Amniotic epithelial cell (primary cell): Measurements from ENCODE around the gene PSMB2.

ENCODE experiments used
- DNase-seq: peaks from one replicate; pipeline ENCODE4 v3.0.0-alpha.2; 2010; ENCODE audit warnings: low read depth

PSMB2 gene

GRCh38 chr1:35572296-35572695 lies 69.0 kb downstream of the PSMB2 start:
- no peak for DNase-seq

- no peak for DNase-seq
These were observed 70.1 kb downstream of the PSMB2 start for GRCh38 chr1:35571263-35571662.

GRCh38 chr1:35570589-35571137 lies 70.7 kb downstream of the PSMB2 start:
- DNase-seq = peak; percentile 88

GRCh38 chr1:35569936-35570335 lies 71.4 kb downstream of the PSMB2 start:
- peak; percentile 59 for DNase-seq

- DNase-seq = peak; percentile 58
These were observed 72.3 kb downstream of the PSMB2 start for GRCh38 chr1:35568975-35569395.

GRCh38 chr1:35567947-35568558 lies 73.3 kb downstream of the PSMB2 start:
- no peak for DNase-seq

- no peak for DNase-seq
These were observed 75.6 kb downstream of the PSMB2 start for GRCh38 chr1:35565742-35566133.

GRCh38 chr1:35564884-35565741 lies 76.2 kb downstream of the PSMB2 start:
- DNase-seq = no peak

GRCh38 chr1:35564037-35564883 lies 77.1 kb downstream of the PSMB2 start:
- DNase-seq = peak; percentile 74

- DNase-seq = no peak
These were observed 78.2 kb downstream of the PSMB2 start for GRCh38 chr1:35563166-35563565.

GRCh38 chr1:35561972-35562680 lies 79.2 kb downstream of the PSMB2 start:
- DNase-seq = no peak

- DNase-seq = no peak
These were observed 79.9 kb downstream of the PSMB2 start for GRCh38 chr1:35561297-35561971.

- DNase-seq = no peak
These were observed 80.8 kb downstream of the PSMB2 start for GRCh38 chr1:35560256-35561225.

GRCh38 chr1:35559317-35559944 lies 81.9 kb downstream of the PSMB2 start:
- peak; percentile 20 for DNase-seq

GRCh38 chr1:35558374-35559316 lies 82.7 kb downstream of the PSMB2 start:
- DNase-seq = peak; percentile 22

GRCh38 chr1:35557611-35558373 lies 83.5 kb downstream of the PSMB2 start, which contains the start of gene NCDN:
Gene NCDN (plus strand): TSS chr1:35557799. CDS start chr1:35558191, 392 bp downstream.
- DNase-seq = peak; percentile 97

GRCh38 chr1:35557118-35557610 lies 84.2 kb downstream of the PSMB2 start, which contains the start of gene KIAA0319L:
Gene KIAA0319L (minus strand): TSS chr1:35557403. CDS start chr1:35554491, 2,912 bp downstream.
- peak; percentile 18 for DNase-seq
